ENCODE results near the gene ZDHHC14.
A peak's percentile ranks its signal among the peaks of the same experiment; 100 is the strongest.

ZDHHC14 gene

GRCh38 chr6:157550114-157550989, 169.4 kb downstream of the ZDHHC14 start:
- peaks cover 41 to 60% of the 10 kb centered on the region in 2 donors for H3K4me1 Mint-ChIP-seq
- H3K9me3 Mint-ChIP-seq: no peaks in the 10 kb centered on the region
- DNase-seq: no peak
- peak overlapping the region in 1 of 2 donors; percentile 6 for H3K4me3 Mint-ChIP-seq
- H3K27me3 Mint-ChIP-seq: no peaks in the 10 kb centered on the region
- ATAC-seq (replicated peaks): peak; percentile 76 to 81
- H3K36me3 Mint-ChIP-seq: peaks cover 39 to 57% of the 10 kb centered on the region in 2 donors
- H3K27ac Mint-ChIP-seq: peak overlapping the region; percentile 32

- Mint-ChIP-seq H3K36me3 (peaks cover 38 to 49% of the 10 kb centered on the region in 2 donors), H3K27ac (no peak overlapping the region), H3K9me3 (no peaks in the 10 kb centered on the region), H3K4me3 (no peak overlapping the region), H3K4me1 (peaks cover 46 to 69% of the 10 kb centered on the region in 2 donors), H3K27me3 (no peaks in the 10 kb centered on the region)
- no peak for ATAC-seq (replicated peaks)
- no peak for DNase-seq
Measured at GRCh38 chr6:157551041-157551832, 170.2 kb downstream of the ZDHHC14 start.

- H3K27me3 Mint-ChIP-seq: no peaks in the 10 kb centered on the region
- peaks cover 30 to 45% of the 10 kb centered on the region in 2 donors for H3K36me3 Mint-ChIP-seq
- H3K4me3 Mint-ChIP-seq: no peak overlapping the region
- H3K9me3 Mint-ChIP-seq: no peaks in the 10 kb centered on the region
- DNase-seq (no peak), ATAC-seq (replicated peaks) (no peak)
- H3K27ac Mint-ChIP-seq: peak overlapping the region; percentile 26
- H3K4me1 Mint-ChIP-seq: peaks cover 56 to 78% of the 10 kb centered on the region in 2 donors
Measured at GRCh38 chr6:157552081-157552747, 171.2 kb downstream of the ZDHHC14 start.

- no peaks in the 10 kb centered on the region for H3K27me3 Mint-ChIP-seq
- no peak overlapping the region for H3K27ac Mint-ChIP-seq
- H3K9me3 Mint-ChIP-seq: no peaks in the 10 kb centered on the region
- H3K4me3 Mint-ChIP-seq: no peak overlapping the region
- peaks cover 29 to 44% of the 10 kb centered on the region in 2 donors for H3K36me3 Mint-ChIP-seq
- ATAC-seq (replicated peaks) (no peak), DNase-seq (no peak)
- H3K4me1 Mint-ChIP-seq: peaks cover 61 to 86% of the 10 kb centered on the region in 2 donors
Measured at GRCh38 chr6:157552820-157553485, 172.0 kb downstream of the ZDHHC14 start.

GRCh38 chr6:157554747-157555146, 173.8 kb downstream of the ZDHHC14 start:
- H3K36me3 Mint-ChIP-seq: peaks cover 18 to 45% of the 10 kb centered on the region in 2 donors
- no peak overlapping the region for H3K4me3 Mint-ChIP-seq
- no peak for ATAC-seq (replicated peaks)
- peak overlapping the region; percentile 37 for H3K27ac Mint-ChIP-seq
- peaks cover 64 to 88% of the 10 kb centered on the region in 2 donors for H3K4me1 Mint-ChIP-seq
- H3K9me3 Mint-ChIP-seq: no peaks in the 10 kb centered on the region
- DNase-seq: no peak
- H3K27me3 Mint-ChIP-seq: no peaks in the 10 kb centered on the region

- H3K4me3 Mint-ChIP-seq: peak overlapping the region in 1 of 2 donors; percentile 48
- peaks cover 16 to 46% of the 10 kb centered on the region in 2 donors for H3K36me3 Mint-ChIP-seq
- no peak for DNase-seq
- peaks cover 56 to 86% of the 10 kb centered on the region in 2 donors for H3K4me1 Mint-ChIP-seq
- no peaks in the 10 kb centered on the region for H3K9me3 Mint-ChIP-seq
- ATAC-seq (replicated peaks): no peak
- H3K27ac Mint-ChIP-seq: peak overlapping the region; percentile 68
- H3K27me3 Mint-ChIP-seq: no peaks in the 10 kb centered on the region
Measured at GRCh38 chr6:157555455-157556143, 174.6 kb downstream of the ZDHHC14 start.

- no peaks in the 10 kb centered on the region for H3K27me3 Mint-ChIP-seq
Measured at GRCh38 chr6:157556144-157556645, 175.2 kb downstream of the ZDHHC14 start.

GRCh38 chr6:157556671-157557430, 175.9 kb downstream of the ZDHHC14 start:
- Mint-ChIP-seq H3K36me3 (peaks cover 19 to 48% of the 10 kb centered on the region in 2 donors), H3K27me3 (no peaks in the 10 kb centered on the region), H3K4me1 (peaks cover 63 to 86% of the 10 kb centered on the region in 2 donors), H3K9me3 (no peaks in the 10 kb centered on the region), H3K4me3 (peak overlapping the region; percentile 37 to 48), H3K27ac (peak overlapping the region; percentile 86)
- ATAC-seq (replicated peaks): peak; percentile 36 to 37
- DNase-seq: no peak

More at GRCh38 chr6:157556144-157556645, 175.2 kb downstream of the ZDHHC14 start:
- peak overlapping the region; percentile 86 for H3K27ac Mint-ChIP-seq
- ATAC-seq (replicated peaks) (no peak), DNase-seq (no peak)
- no peaks in the 10 kb centered on the region for H3K9me3 Mint-ChIP-seq
- peaks cover 19 to 49% of the 10 kb centered on the region in 2 donors for H3K36me3 Mint-ChIP-seq
- peaks cover 59 to 86% of the 10 kb centered on the region in 2 donors for H3K4me1 Mint-ChIP-seq
- H3K4me3 Mint-ChIP-seq: peak overlapping the region; percentile 37 to 39

GRCh38 chr6:157557559-157557958, 176.6 kb downstream of the ZDHHC14 start:
- H3K36me3 Mint-ChIP-seq: peaks cover 13 to 45% of the 10 kb centered on the region in 2 donors
- peaks cover 64 to 86% of the 10 kb centered on the region in 2 donors for H3K4me1 Mint-ChIP-seq
- H3K9me3 Mint-ChIP-seq: no peaks in the 10 kb centered on the region
- H3K4me3 Mint-ChIP-seq: peak overlapping the region in 1 of 2 donors; percentile 48
- no peak for DNase-seq
- no peaks in the 10 kb centered on the region for H3K27me3 Mint-ChIP-seq
- no peak overlapping the region for H3K27ac Mint-ChIP-seq
- ATAC-seq (replicated peaks): peak; percentile 42 to 46

GRCh38 chr6:157558049-157558448, 177.1 kb downstream of the ZDHHC14 start:
- peaks cover 9 to 41% of the 10 kb centered on the region in 2 donors for H3K36me3 Mint-ChIP-seq
- no peak for DNase-seq
- H3K27me3 Mint-ChIP-seq: no peaks in the 10 kb centered on the region
- H3K27ac Mint-ChIP-seq: no peak overlapping the region
- no peak overlapping the region for H3K4me3 Mint-ChIP-seq
- ATAC-seq (replicated peaks): no peak
- H3K4me1 Mint-ChIP-seq: peaks cover 66 to 86% of the 10 kb centered on the region in 2 donors
- H3K9me3 Mint-ChIP-seq: no peaks in the 10 kb centered on the region

- no peak for ATAC-seq (replicated peaks)
- Mint-ChIP-seq H3K27me3 (no peaks in the 10 kb centered on the region), H3K9me3 (no peaks in the 10 kb centered on the region), H3K36me3 (peaks cover 9 to 38% of the 10 kb centered on the region in 2 donors), H3K4me3 (peak overlapping the region; percentile 14 to 32), H3K27ac (peak overlapping the region; percentile 59), H3K4me1 (peaks cover 66 to 86% of the 10 kb centered on the region in 2 donors)
- no peak for DNase-seq
Measured at GRCh38 chr6:157558487-157559200, 177.7 kb downstream of the ZDHHC14 start.

- Mint-ChIP-seq H3K36me3 (peaks cover 9 to 38% of the 10 kb centered on the region in 2 donors), H3K4me3 (peak overlapping the region in 1 of 2 donors; percentile 14), H3K27me3 (no peaks in the 10 kb centered on the region), H3K4me1 (peaks cover 69 to 92% of the 10 kb centered on the region in 2 donors), H3K27ac (peak overlapping the region; percentile 59), H3K9me3 (no peaks in the 10 kb centered on the region)
- DNase-seq (no peak), ATAC-seq (replicated peaks) (no peak)
Measured at GRCh38 chr6:157559201-157559756, 178.3 kb downstream of the ZDHHC14 start.

Data from stimulated activated naive B cell treated with anti-CD40 and anti-IgM and Interleukin-4, amounts not matched to agents 10 μg/mL and 1 μg/mL and 100 μg/mL, for 72 hours (primary cell).